Measurements from ENCODE around the gene STAT5B. TPM values are rescaled to one million over a fixed set of nuclear protein-coding genes. Genes with fewer than 3 reads are reported as not detected.

Gene STAT5B
- total and polyA plus RNA-seq, 2 experiments from 2014 or later = 13.8 to 23.5 TPM

- TF ChIP-seq EZH2 (IDR thresholded peaks at IDR 0.05; ENCODE audit: insufficient read depth, poor library complexity, severe bottlenecking) (no peak), EZH2phosphoT487 (IDR thresholded peaks at IDR 0.05; ENCODE audit: insufficient read depth, low read depth) (no peak)
- Histone ChIP-seq H3K79me2 (ENCODE audit: insufficient read depth) (no peaks in the 10 kb centered on the region), H3K4me3 (no peak overlapping the region), H3K4me2 (ENCODE audit: unreplicated experiment) (no peak overlapping the region), H2AFZ (no peak overlapping the region), H3K36me3 (ENCODE audit: low read depth) (peaks cover 5% of the 10 kb centered on the region; the same call in 1 of the 2 replicates), H3K27ac (no peak overlapping the region), H4K20me1 (ENCODE audit: insufficient read depth) (no peaks in the 10 kb centered on the region), H3K9ac (no peak overlapping the region), H3K4me1 (ENCODE audit: insufficient read depth) (peaks cover 12% of the 10 kb centered on the region), H3K9me2 (ENCODE audit: insufficient read depth) (no peaks in the 10 kb centered on the region), H3K9me3 (ENCODE audit: low read depth) (no peaks in the 10 kb centered on the region), H3K27me3 (replicated peaks; ENCODE audit: insufficient read depth) (no peaks in the 10 kb centered on the region), H3F3A (ENCODE audit: insufficient read depth) (0 out of 2 replicates have a peak, but pooled peaks cover 20% of the 10 kb centered on the region)
- no peak for DNase-seq
- WGBS, 2 experiments (ENCODE audit: low coverage in 1 of 2, low lambda C conversion rate in 2 of 2, missing lambda C conversion rate in 2 of 2) = 85 to 90% methylated on average over 7 to 9 of the region's 9 CpGs
- in situ Hi-C loops (cut with MboI) = no loop called here
Observed at GRCh38 chr17:42309142-42309541, 33.0 kb upstream of the STAT5B start.

GRCh38 chr17:42308446-42308845, 32.3 kb upstream of the STAT5B start:
- H3K79me2 ChIP-seq (ENCODE audit: insufficient read depth) = no peaks in the 10 kb centered on the region
- H4K20me1 ChIP-seq (ENCODE audit: insufficient read depth) = no peaks in the 10 kb centered on the region
- H3K36me3 ChIP-seq (ENCODE audit: low read depth) = peaks cover 5% of the 10 kb centered on the region; the same call in 1 of the 2 replicates
- H2AFZ ChIP-seq = no peak overlapping the region
- no peaks in the 10 kb centered on the region for H3K9me3 ChIP-seq (ENCODE audit: low read depth)
- H3K4me1 ChIP-seq (ENCODE audit: insufficient read depth) = peaks cover 12% of the 10 kb centered on the region
- H3K27ac ChIP-seq = no peak overlapping the region
- TF ChIP-seq EZH2phosphoT487 (IDR thresholded peaks at IDR 0.05; ENCODE audit: insufficient read depth, low read depth) (no peak), EZH2 (IDR thresholded peaks at IDR 0.05; ENCODE audit: insufficient read depth, poor library complexity, severe bottlenecking) (no peak)
- H3K4me2 ChIP-seq (ENCODE audit: unreplicated experiment) = no peak overlapping the region
- 88 to 90% methylated on average over 7 of the region's 7 CpGs for WGBS, 2 experiments (ENCODE audit: low coverage in 1 of 2, low lambda C conversion rate in 2 of 2, missing lambda C conversion rate in 2 of 2)
- no peak overlapping the region for H3K9ac ChIP-seq
- no peaks in the 10 kb centered on the region for H3K27me3 ChIP-seq (replicated peaks; ENCODE audit: insufficient read depth)
- DNase-seq = no peak
- no peak overlapping the region for H3K4me3 ChIP-seq
- in situ Hi-C loops (cut with MboI) = no loop called here
- 0 out of 2 replicates have a peak, but pooled peaks cover 16% of the 10 kb centered on the region for H3F3A ChIP-seq (ENCODE audit: insufficient read depth)
- no peaks in the 10 kb centered on the region for H3K9me2 ChIP-seq (ENCODE audit: insufficient read depth)

GRCh38 chr17:42307362-42307927, 31.3 kb upstream of the STAT5B start:
- 93 to 94% methylated on average over 18 to 19 of the region's 19 CpGs for WGBS, 2 experiments (ENCODE audit: low coverage in 1 of 2, low lambda C conversion rate in 2 of 2, missing lambda C conversion rate in 2 of 2)
- Histone ChIP-seq H3K27me3 (replicated peaks; ENCODE audit: insufficient read depth) (no peaks in the 10 kb centered on the region), H3K4me1 (ENCODE audit: insufficient read depth) (peaks cover 12% of the 10 kb centered on the region), H4K20me1 (ENCODE audit: insufficient read depth) (no peaks in the 10 kb centered on the region), H2AFZ (no peak overlapping the region), H3K4me2 (ENCODE audit: unreplicated experiment) (no peak overlapping the region), H3F3A (ENCODE audit: insufficient read depth) (0 out of 2 replicates have a peak, but pooled peaks cover 14% of the 10 kb centered on the region), H3K36me3 (ENCODE audit: low read depth) (peaks cover 5% of the 10 kb centered on the region; the same call in 1 of the 2 replicates), H3K4me3 (no peak overlapping the region), H3K9me2 (ENCODE audit: insufficient read depth) (no peaks in the 10 kb centered on the region), H3K9ac (no peak overlapping the region), H3K9me3 (ENCODE audit: low read depth) (no peaks in the 10 kb centered on the region), H3K79me2 (ENCODE audit: insufficient read depth) (no peaks in the 10 kb centered on the region), H3K27ac (no peak overlapping the region)
- in situ Hi-C loops (cut with MboI) = no loop called here
- TF ChIP-seq EZH2 (IDR thresholded peaks at IDR 0.05; ENCODE audit: insufficient read depth, poor library complexity, severe bottlenecking) (no peak), EZH2phosphoT487 (IDR thresholded peaks at IDR 0.05; ENCODE audit: insufficient read depth, low read depth) (no peak)
- no peak for DNase-seq

GRCh38 chr17:42306385-42306667, 30.1 kb upstream of the STAT5B start:
- Histone ChIP-seq H3K27me3 (replicated peaks; ENCODE audit: insufficient read depth) (no peaks in the 10 kb centered on the region), H4K20me1 (ENCODE audit: insufficient read depth) (no peaks in the 10 kb centered on the region), H3K9me2 (ENCODE audit: insufficient read depth) (no peaks in the 10 kb centered on the region), H2AFZ (no peak overlapping the region), H3K36me3 (ENCODE audit: low read depth) (peaks cover 5% of the 10 kb centered on the region; the same call in 1 of the 2 replicates), H3K4me1 (ENCODE audit: insufficient read depth) (peaks cover 1% of the 10 kb centered on the region), H3K4me3 (no peak overlapping the region), H3K79me2 (ENCODE audit: insufficient read depth) (no peaks in the 10 kb centered on the region), H3F3A (ENCODE audit: insufficient read depth) (0 out of 2 replicates have a peak, but pooled peaks cover 7% of the 10 kb centered on the region), H3K4me2 (ENCODE audit: unreplicated experiment) (no peak overlapping the region), H3K9ac (no peak overlapping the region), H3K27ac (no peak overlapping the region), H3K9me3 (ENCODE audit: low read depth) (no peaks in the 10 kb centered on the region)
- no peak for TF ChIP-seq EZH2 (IDR thresholded peaks at IDR 0.05; ENCODE audit: insufficient read depth, poor library complexity, severe bottlenecking)
- TF ChIP-seq EZH2phosphoT487 (IDR thresholded peaks at IDR 0.05; ENCODE audit: insufficient read depth, low read depth) = no peak
- DNase-seq = no peak
- in situ Hi-C loops (cut with MboI) = no loop called here
- WGBS, 2 experiments (ENCODE audit: low coverage in 1 of 2, low lambda C conversion rate in 2 of 2, missing lambda C conversion rate in 2 of 2) = 92 to 93% methylated on average over 5 of the region's 5 CpGs
